SK-MEL-5 (cell line): ENCODE data around the gene APCDD1. TPM values are rescaled to one million over a fixed set of nuclear protein-coding genes. Genes with fewer than 3 reads are reported as not detected.

Source experiments
- DNase-seq: peaks from one replicate; pipeline ENCODE4 v3.0.0-alpha.2; 2016; ENCODE audit warnings: low read depth, low spot score
- in situ Hi-C: cut with HindIII; loops from 2 replicates; pipeline ENCODE4 v1.10.0; 2016; ENCODE audit warnings: low sequenced_read_pairs, high pct_unique_total_duplicates, low pct_unique_long_range_greater_than_20kb
- polyA plus RNA-seq, 2 experiments: library from polyadenylated mRNA; depleted of rRNA; stranded (reverse); fragments of >200 nt; gene quantifications; 2 replicates each; pipeline ENCODE4 v1.2.3, GENCODE V29; 2015
- total RNA-seq: library from RNA; depleted of rRNA; stranded (reverse); fragments of >200 nt; shearing (Covaris generic); gene quantifications from 2 replicates; pipeline ENCODE4 v1.2.3, GENCODE V29; 2014; rRNA removed

Gene APCDD1
- not detected in 2 replicates for total RNA-seq
- polyA plus RNA-seq (2015; cell fraction: cytosol; rRNA removed): not detected in 2 replicates
- not detected in 2 replicates for polyA plus RNA-seq (2015; cell fraction: nucleus; rRNA removed)

- in situ Hi-C loops: no loop called here
- DNase-seq: no peak
These were observed at the start of gene APCDD1 for GRCh38 chr18:10453806-10454680. Gene APCDD1 (plus strand): TSS chr18:10454635. CDS start chr18:10454982, 347 bp downstream.

- no peak for DNase-seq
- in situ Hi-C loops: no loop called here
These were observed 49.4 kb upstream of the APCDD1 start for GRCh38 chr18:10405014-10405493.

GRCh38 chr18:10405816-10406663, 48.4 kb upstream of the APCDD1 start:
- no peak for DNase-seq
- in situ Hi-C loops: no loop called here

GRCh38 chr18:10408131-10408530, 46.3 kb upstream of the APCDD1 start:
- no peak for DNase-seq
- in situ Hi-C loops: no loop called here

GRCh38 chr18:10409041-10409440, 45.4 kb upstream of the APCDD1 start:
- in situ Hi-C loops: no loop called here
- DNase-seq: no peak

- DNase-seq: peak; percentile 23
- in situ Hi-C loops: no loop called here
These were observed 43.7 kb upstream of the APCDD1 start for GRCh38 chr18:10410472-10411308.

GRCh38 chr18:10412933-10413332, 41.5 kb upstream of the APCDD1 start:
- DNase-seq: no peak
- in situ Hi-C loops: no loop called here

- no peak for DNase-seq
- in situ Hi-C loops: no loop called here
These were observed 40.7 kb upstream of the APCDD1 start for GRCh38 chr18:10413722-10414121.

- no peak for DNase-seq
- in situ Hi-C loops: no loop called here
These were observed 40.1 kb upstream of the APCDD1 start for GRCh38 chr18:10414293-10414842.

- DNase-seq: no peak
- in situ Hi-C loops: no loop called here
These were observed 38.4 kb upstream of the APCDD1 start for GRCh38 chr18:10416065-10416464.

- in situ Hi-C loops: no loop called here
These were observed 37.2 kb upstream of the APCDD1 start for GRCh38 chr18:10417191-10417590.

GRCh38 chr18:10417664-10418063, 36.8 kb upstream of the APCDD1 start:
- in situ Hi-C loops: no loop called here
- DNase-seq: no peak

More at GRCh38 chr18:10417191-10417590, 37.2 kb upstream of the APCDD1 start:
- DNase-seq: no peak

- no peak for DNase-seq
- in situ Hi-C loops: no loop called here
These were observed 35.6 kb upstream of the APCDD1 start for GRCh38 chr18:10418836-10419235.

- in situ Hi-C loops: no loop called here
- DNase-seq: no peak
These were observed 34.9 kb upstream of the APCDD1 start for GRCh38 chr18:10419420-10420103.

- DNase-seq: no peak
- in situ Hi-C loops: no loop called here
These were observed 33.7 kb upstream of the APCDD1 start for GRCh38 chr18:10420561-10421352.

GRCh38 chr18:10421859-10422258, 32.6 kb upstream of the APCDD1 start:
- in situ Hi-C loops: no loop called here
- no peak for DNase-seq
